Gastrocnemius medialis (tissue), 4 donors: ENCODE measurements around the gene EFHD1. TPM values are rescaled to one million over a fixed set of nuclear protein-coding genes. Genes with fewer than 3 reads are reported as not detected.

ENCODE experiments used
- ATAC-seq, 2 donors: fragments of 150-250 bp; one replicate each; pipeline ENCODE4 v1.9.1; 2016
- DNase-seq, 2 donors: peaks; one replicate each; pipeline ENCODE4 v3.0.0-alpha.2; 2019
- H3K27ac ChIP-seq, 4 donors: fragments of 200-600 bp; sonication (generic); 1 replicate in 1 of 4; 2 replicates in 3 of 4; pipeline ENCODE4 v1.5.1; 2016 to 2018; ENCODE audit warnings: mild to moderate bottlenecking in 2 of 4, moderate library complexity in 1 of 4
- H3K27me3 ChIP-seq, 3 donors: fragments of 200-600 bp; sonication (generic) in 2 of 3; 1 replicate in 1 of 3; 2 replicates in 2 of 3; pipeline versions ENCODE4 v1.5.1 to v1.6.0; 2016 to 2019; ENCODE audit warnings: mild to moderate bottlenecking in 1 of 3, moderate library complexity in 1 of 3
- H3K36me3 ChIP-seq, 2 donors: fragments of 200-600 bp; sonication (generic) in 1 of 2; one replicate each; pipeline ENCODE4 v1.5.1; 2017 to 2018
- H3K4me1 ChIP-seq, 2 donors: fragments of 200-600 bp; sonication (generic) in 1 of 2; one replicate each; pipeline ENCODE4 v1.5.1; 2016 to 2017; ENCODE audit warnings: mild to moderate bottlenecking in 2 of 2
- H3K4me3 ChIP-seq, 4 donors: fragments of 200-600 bp; sonication (generic) in 3 of 4; 1 replicate in 1 of 4; 2 replicates in 3 of 4; pipeline ENCODE4 v1.5.1; 2016 to 2019; ENCODE audit warnings: mild to moderate bottlenecking in 2 of 4
- H3K9me3 ChIP-seq, 3 donors: fragments of 200-600 bp; sonication (generic) in 2 of 3; 1 replicate in 1 of 3; 2 replicates in 2 of 3; pipeline ENCODE4 v1.5.1; 2016 to 2019
- CTCF ChIP-seq, 5 experiments: fragments of 450-650 bp in 3 of 5; fragments of 200-600 bp in 2 of 5; sonication (generic) in 2 of 5; IDR thresholded peaks in 4 of 5; conservative IDR thresholded peaks in 1 of 5; 1 replicate in 4 of 5; 2 replicates in 1 of 5; pipeline ENCODE4 v1.5.1; 2016 to 2019; ENCODE audit warnings: antibody characterized with exemption in 5 of 5, mild to moderate bottlenecking in 3 of 5, moderate library complexity in 3 of 5
- POLR2A ChIP-seq, 2 donors: fragments of 450-650 bp; IDR thresholded peaks; one replicate each; pipeline ENCODE4 v1.6.1; 2017; ENCODE audit warnings: antibody characterized with exemption in 2 of 2, mild to moderate bottlenecking in 2 of 2, moderate library complexity in 2 of 2
- in situ Hi-C, 4 donors: fragments of 200-750 bp; cut with MboI; loops; one replicate each; pipeline versions ENCODE4 v1.15.0 to v1.8.0; 2017; ENCODE audit warnings: low sequenced_read_pairs in 4 of 4
- intact Hi-C: fragments of 100-400 bp; cut with DNase I; formaldehyde crosslinking; loops from one replicate; pipeline ENCODE4 v1.15.1; 2023; ENCODE audit warnings: low total_unique reads
- total RNA-seq, 4 donors: library from RNA; depleted of rRNA; stranded (reverse); fragments of >200 nt; gene quantifications; one replicate each; pipeline versions ENCODE4 v1.1.0 to v1.2.3, GENCODE V29; 2016

Gene EFHD1
- total RNA-seq, 4 donors from 2014 or later = 13.4 to 29.0 (median 13.9) TPM

- in situ Hi-C loops (no loop called here), intact Hi-C loops (no loop called here)
- Histone ChIP-seq H3K36me3 (no peaks in the 10 kb centered on the region), H3K9me3 (no peaks in the 10 kb centered on the region), H3K4me1 (peaks cover 4 to 9% of the 10 kb centered on the region in 2 donors), H3K27me3 (peaks cover 16 to 21% (median 17%) of the 10 kb centered on the region in 3 donors), H3K27ac (peak overlapping the region; percentile 26 to 69 (median 44)), H3K4me3 (no peak overlapping the region)
- no peak for ATAC-seq
- no peak for DNase-seq
- TF ChIP-seq POLR2A (IDR thresholded peaks at IDR 0.05) (no peak), CTCF (IDR thresholded peaks at IDR 0.05 in 4 of 5, conservative IDR thresholded peaks at IDR 0.05 in 1 of 5) (no peak)
Measured at GRCh38 chr2:232637866-232638583, 4.6 kb downstream of the EFHD1 start.

- in situ Hi-C loops (no loop called here), intact Hi-C loops (no loop called here)
- TF ChIP-seq POLR2A (IDR thresholded peaks at IDR 0.05) (no peak), CTCF (IDR thresholded peaks at IDR 0.05 in 4 of 5, conservative IDR thresholded peaks at IDR 0.05 in 1 of 5) (no peak)
- Histone ChIP-seq H3K27me3 (no peaks in the 10 kb centered on the region), H3K27ac (no peak overlapping the region), H3K36me3 (no peaks in the 10 kb centered on the region), H3K4me3 (no peak overlapping the region), H3K9me3 (no peaks in the 10 kb centered on the region), H3K4me1 (peaks cover 0 to 4% of the 10 kb centered on the region in 2 donors)
- no peak for DNase-seq
- ATAC-seq = no peak
Measured at GRCh38 chr2:232641153-232641848, 7.9 kb downstream of the EFHD1 start.

GRCh38 chr2:232643147-232643425 lies 9.7 kb downstream of the EFHD1 start:
- H3K4me3 ChIP-seq = no peak overlapping the region
- H3K27ac ChIP-seq = no peak overlapping the region
- no peaks in the 10 kb centered on the region for H3K27me3 ChIP-seq
- in situ Hi-C loops = no loop called here
- ATAC-seq (no peak), DNase-seq (no peak)
- TF ChIP-seq POLR2A (IDR thresholded peaks at IDR 0.05) (no peak), CTCF (IDR thresholded peaks at IDR 0.05 in 4 of 5, conservative IDR thresholded peaks at IDR 0.05 in 1 of 5) (no peak)
- no peaks in the 10 kb centered on the region for H3K9me3 ChIP-seq
- H3K36me3 ChIP-seq = no peaks in the 10 kb centered on the region
- intact Hi-C loops = no loop called here
- H3K4me1 ChIP-seq = no peaks in the 10 kb centered on the region

GRCh38 chr2:232643813-232644347 lies 10.5 kb downstream of the EFHD1 start:
- in situ Hi-C loops = no loop called here
- DNase-seq (no peak), ATAC-seq (no peak)
- Histone ChIP-seq H3K4me3 (no peak overlapping the region), H3K9me3 (no peaks in the 10 kb centered on the region), H3K36me3 (no peaks in the 10 kb centered on the region), H3K27me3 (no peaks in the 10 kb centered on the region), H3K27ac (no peak overlapping the region), H3K4me1 (no peaks in the 10 kb centered on the region)
- intact Hi-C loops = no loop called here
- TF ChIP-seq CTCF (IDR thresholded peaks at IDR 0.05 in 4 of 5, conservative IDR thresholded peaks at IDR 0.05 in 1 of 5) (no peak), POLR2A (IDR thresholded peaks at IDR 0.05) (no peak)
